ENCODE results near the gene EMC7.

Gene EMC7

DNA sequence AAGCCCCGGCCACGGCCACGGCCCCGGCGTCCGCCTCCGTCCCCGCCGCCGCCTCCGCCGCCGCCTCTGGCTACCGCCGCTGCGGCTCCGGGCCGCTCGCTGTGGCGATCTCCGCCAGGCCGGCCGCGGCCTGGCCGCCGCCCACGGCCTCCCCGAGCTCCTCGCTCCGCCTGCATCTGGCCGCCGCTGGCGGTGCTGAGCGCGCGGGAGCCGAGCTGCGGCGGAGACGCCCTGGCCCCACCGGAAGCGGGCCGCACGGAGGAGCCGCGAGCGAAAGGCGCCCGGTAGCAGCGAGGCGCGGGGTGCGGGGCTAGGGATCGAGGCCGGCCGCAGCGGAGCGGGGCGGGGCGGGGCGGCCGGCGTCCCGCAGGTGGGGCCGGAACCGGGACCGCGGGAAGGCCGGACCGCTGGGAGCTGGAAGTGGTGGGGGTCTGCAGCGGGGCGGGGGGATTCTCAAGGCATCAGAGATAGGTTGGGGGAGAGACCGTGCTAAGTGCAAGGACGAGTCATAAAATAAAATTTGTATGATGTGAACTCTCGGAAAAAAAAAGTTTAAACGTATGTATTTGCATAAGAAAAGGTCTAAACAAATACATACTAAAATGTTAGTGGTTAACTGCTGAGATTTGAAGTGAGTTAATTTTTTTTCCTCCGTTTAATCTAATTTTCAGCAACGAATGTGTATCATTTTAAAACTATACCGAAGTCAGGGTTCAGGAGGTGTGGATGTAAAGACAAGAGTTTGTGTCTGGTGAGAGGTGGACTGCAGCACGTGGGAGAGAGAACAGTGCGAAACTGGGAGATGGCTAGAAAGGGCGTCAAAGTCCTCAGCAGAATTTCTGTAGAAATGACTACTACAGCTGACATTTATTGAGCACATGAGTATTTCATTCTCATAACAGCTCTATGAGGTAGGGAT lies 62.5 kb downstream of the EMC7 start, which contains the start of gene AVEN:
Gene AVEN, minus strand, starts transcription at position 334 of the 919 bp plus-strand sequence. Its CDS starts 158 bp downstream, at position 176.
- TF ChIP-seq SUZ12 (IDR thresholded peaks at IDR 0.05; ENCODE audit: extremely low read depth, insufficient read depth, insufficient read length): no peak
- no peak for TF ChIP-seq YY1 (IDR thresholded peaks at IDR 0.05; ENCODE audit: insufficient read depth, insufficient read length)
- TF ChIP-seq ZNF274 (IDR thresholded peaks at IDR 0.05; ENCODE audit: low read depth, low read length): no peak
- Histone ChIP-seq H3K9ac (ENCODE audit: insufficient read length, low read depth) (peak within 1 kb of the TSS; percentile 90), H3K36me3 (ENCODE audit: insufficient read depth, insufficient read length, low read length) (no peaks in the 10 kb centered on the region), H3K9me3 (ENCODE audit: insufficient read depth, low read length) (no peaks in the 10 kb centered on the region), H3K27me3 (ENCODE audit: insufficient read depth, insufficient read length) (no peaks in the 10 kb centered on the region), H3K4me1 (ENCODE audit: insufficient read depth, insufficient read length) (no peaks in the 10 kb centered on the region), H3K4me3 (ENCODE audit: insufficient read length, low read depth) (peak within 1 kb of the TSS; percentile 71)
- DNase-seq (ENCODE audit: low read depth, low spot score): no peak

DNA sequence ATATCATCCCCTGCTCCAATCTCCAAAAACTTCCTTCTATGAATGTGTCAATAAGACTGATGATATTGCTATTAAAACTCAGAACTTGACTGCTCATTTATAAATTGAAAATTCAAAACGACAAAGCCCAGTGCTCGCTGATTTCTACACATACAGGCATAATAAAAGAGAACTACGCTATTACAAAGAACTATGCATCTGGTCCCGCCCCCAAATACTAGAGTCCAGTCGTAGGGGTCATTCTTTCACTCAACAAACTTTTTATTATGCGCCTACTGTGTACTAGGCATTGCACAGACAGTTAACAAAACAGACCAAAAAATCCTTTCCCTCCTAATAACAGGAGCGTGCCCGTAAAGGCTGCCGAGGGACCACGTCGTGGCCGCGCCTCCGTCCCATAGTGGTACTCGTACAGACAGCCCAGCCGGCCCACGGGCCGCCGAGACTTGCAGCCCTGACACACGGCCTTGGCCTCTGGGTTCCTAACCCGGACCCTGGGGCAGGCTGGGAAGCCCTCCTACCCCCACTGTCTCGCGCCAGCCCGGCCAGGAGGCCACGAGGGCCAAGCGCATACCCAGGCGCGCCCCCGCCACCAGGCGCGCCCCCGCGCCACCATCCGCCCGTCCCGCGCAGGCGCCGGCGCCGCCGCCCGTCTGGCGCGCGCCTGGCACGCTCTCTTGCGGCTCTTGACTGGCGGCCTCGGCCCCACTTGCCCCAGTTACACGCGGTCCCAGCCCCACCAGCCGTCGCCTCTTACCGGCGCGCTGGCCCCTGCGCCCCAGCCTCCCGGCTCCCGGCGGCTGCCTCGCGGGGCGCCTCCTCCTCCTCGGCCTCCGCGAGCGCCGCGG lies 63.4 kb downstream of the EMC7 start:
- Histone ChIP-seq H3K27me3 (ENCODE audit: insufficient read depth, insufficient read length) (no peaks in the 10 kb centered on the region), H3K4me1 (ENCODE audit: insufficient read depth, insufficient read length) (no peaks in the 10 kb centered on the region), H3K36me3 (ENCODE audit: insufficient read depth, insufficient read length, low read length) (no peaks in the 10 kb centered on the region), H3K9ac (ENCODE audit: insufficient read length, low read depth) (peak overlapping the region; percentile 90), H3K9me3 (ENCODE audit: insufficient read depth, low read length) (no peaks in the 10 kb centered on the region), H3K4me3 (ENCODE audit: insufficient read length, low read depth) (peak overlapping the region; percentile 71)
- DNase-seq (ENCODE audit: low read depth, low spot score): peak; percentile 25
- TF ChIP-seq ZNF274 (IDR thresholded peaks at IDR 0.05; ENCODE audit: low read depth, low read length) (no peak), YY1 (IDR thresholded peaks at IDR 0.05; ENCODE audit: insufficient read depth, insufficient read length) (no peak), SUZ12 (IDR thresholded peaks at IDR 0.05; ENCODE audit: extremely low read depth, insufficient read depth, insufficient read length) (no peak)

Measured in NT2/D1 (cell line).